ENCODE measurements around the gene JAZF1.

DNA sequence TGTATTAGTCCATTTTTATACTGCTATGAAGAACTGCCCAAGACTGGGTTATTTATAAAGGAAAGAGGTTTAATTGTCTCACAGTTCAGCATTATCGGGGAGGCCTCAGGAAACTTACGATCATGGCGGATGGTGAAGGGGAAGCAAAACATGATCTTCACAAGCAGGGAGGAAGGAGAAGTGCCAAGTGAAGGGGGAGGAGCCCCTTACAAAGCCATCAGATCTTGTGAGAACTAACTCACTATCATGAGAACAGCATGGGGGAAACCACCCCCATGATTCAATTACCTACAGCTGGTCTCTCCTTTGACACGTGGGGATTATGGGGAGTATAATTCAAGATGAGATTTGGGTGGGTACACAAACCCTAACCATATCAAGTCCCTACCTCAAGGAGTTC lies 85.4 kb downstream of the JAZF1 start:
- TF ChIP-seq, protein P1, sequence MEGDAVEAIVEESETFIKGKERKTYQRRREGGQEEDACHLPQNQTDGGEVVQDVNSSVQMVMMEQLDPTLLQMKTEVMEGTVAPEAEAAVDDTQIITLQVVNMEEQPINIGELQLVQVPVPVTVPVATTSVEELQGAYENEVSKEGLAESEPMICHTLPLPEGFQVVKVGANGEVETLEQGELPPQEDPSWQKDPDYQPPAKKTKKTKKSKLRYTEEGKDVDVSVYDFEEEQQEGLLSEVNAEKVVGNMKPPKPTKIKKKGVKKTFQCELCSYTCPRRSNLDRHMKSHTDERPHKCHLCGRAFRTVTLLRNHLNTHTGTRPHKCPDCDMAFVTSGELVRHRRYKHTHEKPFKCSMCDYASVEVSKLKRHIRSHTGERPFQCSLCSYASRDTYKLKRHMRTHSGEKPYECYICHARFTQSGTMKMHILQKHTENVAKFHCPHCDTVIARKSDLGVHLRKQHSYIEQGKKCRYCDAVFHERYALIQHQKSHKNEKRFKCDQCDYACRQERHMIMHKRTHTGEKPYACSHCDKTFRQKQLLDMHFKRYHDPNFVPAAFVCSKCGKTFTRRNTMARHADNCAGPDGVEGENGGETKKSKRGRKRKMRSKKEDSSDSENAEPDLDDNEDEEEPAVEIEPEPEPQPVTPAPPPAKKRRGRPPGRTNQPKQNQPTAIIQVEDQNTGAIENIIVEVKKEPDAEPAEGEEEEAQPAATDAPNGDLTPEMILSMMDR (IDR thresholded peaks at IDR 0.05), result no peak
- TF ChIP-seq EZH2 (IDR thresholded peaks at IDR 0.05; ENCODE audit: borderline replicate concordance, insufficient read depth, low read depth, low read length, poor library complexity, severe bottlenecking), result no peak

Data from B cell (primary cell).